Heart left ventricle (tissue), 13 donors: ENCODE measurements around the gene RTEL1.

Experiments used
- CTCF ChIP-seq, 12 donors: fragments of 200-600 bp; sonication (generic) in 4 of 12; IDR thresholded peaks; one replicate each; pipeline versions ENCODE4 v1.5.0 to v1.8.0; 2018 to 2022; ENCODE audit warnings: antibody characterized with exemption in 12 of 12, mild to moderate bottlenecking in 5 of 12
- POLR2A ChIP-seq, 2 donors: fragments of 450-650 bp; IDR thresholded peaks; one replicate each; pipeline ENCODE4 v1.6.1; 2017; ENCODE audit warnings: antibody characterized with exemption in 2 of 2, mild to moderate bottlenecking in 2 of 2, moderate library complexity in 2 of 2
- donor health status: ischemic (EF 13 %, LVEDD 7.1; RV severe dilation, severe dysfunction).
- donor health status: DM: no; HTN: yes; CAD: no.
- donor health status: DM: no; HTN: no; CAD: no.
- donor health status: ischemic (EF 25% LVEDD 6.9; RV normal size, moderate dysfunction).
- donor health status: ischemic (EF 25% LVEDD 5.7; RV mildly dilated, moderate dysfunction).
- donor health status: ischemic (EF 35%, LVEDD 5.7; RV mildly dilated, moderate dysfunction).
- donor health status: nonischemic (EF 11% LVEDD 7.7; RV severe dilation, severe dysfunction).
- donor health status: DM: yes; HTN: yes; CAD: no.
- donor health status: PGD.
- donor health status: ischemic (EF 29% LVEDD 5.4; RV normal size, mild dysfunction).
- donor health status: nonischemic (EF 23%, LVEDD 6.1; RV moderate dilation, normal function).

DNA sequence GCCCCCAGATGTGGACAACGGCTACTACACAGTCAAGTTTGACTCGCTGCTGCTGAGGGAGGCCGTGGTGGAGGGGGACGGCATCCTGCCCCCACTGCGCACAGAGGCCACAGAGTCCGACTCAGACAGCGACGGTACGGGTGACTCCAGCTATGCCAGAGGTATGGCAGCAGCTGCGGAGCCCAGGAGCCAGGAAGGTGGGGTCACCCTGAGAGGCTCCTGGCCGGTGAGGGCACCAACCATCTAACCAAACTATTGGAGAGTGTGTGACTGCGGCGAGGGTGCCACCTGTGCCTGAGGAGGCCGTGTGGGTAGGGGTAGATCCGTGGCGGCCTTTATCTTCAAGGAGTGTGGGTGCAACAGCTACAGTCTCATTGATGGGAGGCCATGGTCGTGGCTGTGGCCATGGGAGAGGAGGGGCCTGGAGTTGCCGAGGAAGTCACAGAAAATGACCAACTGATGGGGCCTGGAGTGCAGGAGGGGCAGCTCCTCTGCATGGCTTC is 75.5 kb downstream of the RTEL1 start:
- TF ChIP-seq CTCF (IDR thresholded peaks at IDR 0.05) = no peak
- no peak for TF ChIP-seq POLR2A (IDR thresholded peaks at IDR 0.05)
